ENCODE measurements around the gene YPEL2. TPM values are rescaled to one million over a fixed set of nuclear protein-coding genes. Genes with fewer than 3 reads are reported as not detected.

Gene YPEL2
- total and polyA plus RNA-seq, 2 donors (not counting 3 experiments of a cell fraction or from before 2014, with no cell fraction given): 36.5 to 66.8 TPM

DNA sequence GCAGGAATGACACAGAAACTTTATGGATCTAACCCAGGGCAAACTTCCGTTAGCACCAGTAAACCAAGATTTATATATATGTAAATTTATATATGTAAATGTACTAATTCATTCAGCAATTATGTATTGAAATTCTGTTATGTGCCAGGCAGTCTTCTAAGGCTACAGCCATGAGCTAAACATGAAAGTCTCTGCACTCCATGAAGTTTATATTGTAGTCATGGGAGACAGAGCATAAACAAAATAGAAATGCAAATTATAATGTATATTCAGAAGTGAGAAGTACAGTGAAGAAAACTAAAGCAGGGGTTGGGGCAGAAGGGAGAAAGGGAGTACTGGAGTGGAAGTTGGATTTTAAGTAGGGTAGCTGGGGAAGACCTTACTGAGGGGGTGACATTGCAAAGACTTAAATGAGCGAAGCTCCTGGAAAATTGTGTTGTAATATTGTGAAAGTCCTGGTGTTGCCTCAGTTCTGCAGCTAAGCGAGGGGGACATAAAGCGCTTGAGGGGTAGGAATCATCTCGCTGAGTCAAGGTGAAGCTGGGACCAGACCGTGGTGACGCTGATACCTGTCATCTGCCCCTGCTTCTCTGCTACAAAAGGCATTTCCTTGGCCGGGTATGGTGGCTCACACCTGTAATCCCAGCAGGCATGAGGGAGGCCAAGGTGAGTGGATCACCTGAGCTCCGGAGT is 64.8 kb downstream of the YPEL2 start:
- Histone ChIP-seq H3K27ac (ENCODE audit: insufficient read depth, low read depth, low read length) (no peak overlapping the region), H3K4me3 (replicated peaks in 1 of 3; ENCODE audit: insufficient read depth in 1 of 3, low read depth in 1 of 3, low read length in 3 of 3) (no peak overlapping the region), H3K4me1 (ENCODE audit: control insufficient read depth, extremely low read depth, insufficient read depth, low read length) (no peaks in the 10 kb centered on the region), H3K9me3 (replicated peaks; ENCODE audit: control insufficient read depth, insufficient read depth, low read length) (no peaks in the 10 kb centered on the region), H3K27me3 (ENCODE audit: control insufficient read depth in 2 of 2, insufficient read depth in 2 of 2, low read length in 2 of 2) (no peaks in the 10 kb centered on the region), H3K9me1 (replicated peaks; ENCODE audit: control insufficient read depth, extremely low read depth, insufficient read depth, low read length) (no peaks in the 10 kb centered on the region), H3K4me2 (ENCODE audit: insufficient read depth, low read length) (no peak overlapping the region), H4K20me1 (replicated peaks; ENCODE audit: control insufficient read depth, extremely low read depth, insufficient read depth, low read length) (no peaks in the 10 kb centered on the region), H3K36me3 (ENCODE audit: control insufficient read depth in 2 of 2, extremely low read depth in 1 of 2, insufficient read depth in 2 of 2, low read length in 2 of 2) (peaks cover 3 to 34% of the 10 kb centered on the region in 2 experiments), H2AFZ (ENCODE audit: low read depth, low read length) (no peak overlapping the region), H3K9ac (replicated peaks; ENCODE audit: extremely low read depth, insufficient read depth, low read length) (no peak overlapping the region), H3K79me2 (ENCODE audit: control insufficient read depth, insufficient read depth, low read length) (no peaks in the 10 kb centered on the region)
- FAIRE-seq (no peak), DNase-seq (ENCODE audit: low read depth, low spot score) (no peak)
- ChIA-PET POLR2A (no interaction called here), CTCF (interaction anchor here (1.2 kb wide), 1 partner anchor 44 kb away, joined by 3 read pairs; no protein-coding TSS in a partner anchor)
- intact Hi-C loops (cut with micrococcal nuclease): no loop called here
- no peak for TF ChIP-seq POLR2A (IDR thresholded peaks at IDR 0.05; ENCODE audit: low read depth, low read length)
- no peak for TF ChIP-seq JUN (IDR thresholded peaks at IDR 0.05; ENCODE audit: borderline replicate concordance, insufficient read depth, insufficient read length, low read depth)
- TF ChIP-seq, protein P1, sequence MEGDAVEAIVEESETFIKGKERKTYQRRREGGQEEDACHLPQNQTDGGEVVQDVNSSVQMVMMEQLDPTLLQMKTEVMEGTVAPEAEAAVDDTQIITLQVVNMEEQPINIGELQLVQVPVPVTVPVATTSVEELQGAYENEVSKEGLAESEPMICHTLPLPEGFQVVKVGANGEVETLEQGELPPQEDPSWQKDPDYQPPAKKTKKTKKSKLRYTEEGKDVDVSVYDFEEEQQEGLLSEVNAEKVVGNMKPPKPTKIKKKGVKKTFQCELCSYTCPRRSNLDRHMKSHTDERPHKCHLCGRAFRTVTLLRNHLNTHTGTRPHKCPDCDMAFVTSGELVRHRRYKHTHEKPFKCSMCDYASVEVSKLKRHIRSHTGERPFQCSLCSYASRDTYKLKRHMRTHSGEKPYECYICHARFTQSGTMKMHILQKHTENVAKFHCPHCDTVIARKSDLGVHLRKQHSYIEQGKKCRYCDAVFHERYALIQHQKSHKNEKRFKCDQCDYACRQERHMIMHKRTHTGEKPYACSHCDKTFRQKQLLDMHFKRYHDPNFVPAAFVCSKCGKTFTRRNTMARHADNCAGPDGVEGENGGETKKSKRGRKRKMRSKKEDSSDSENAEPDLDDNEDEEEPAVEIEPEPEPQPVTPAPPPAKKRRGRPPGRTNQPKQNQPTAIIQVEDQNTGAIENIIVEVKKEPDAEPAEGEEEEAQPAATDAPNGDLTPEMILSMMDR (IDR thresholded peaks at IDR 0.05; ENCODE audit: extremely low read depth in 1 of 2, insufficient read depth in 1 of 2, low read depth in 1 of 2, low read length in 2 of 2): no peak
- no peak for TF ChIP-seq FOS (IDR thresholded peaks at IDR 0.05; ENCODE audit: borderline replicate concordance, insufficient read depth, low read length)
- TF ChIP-seq MYC (IDR thresholded peaks at IDR 0.05; ENCODE audit: low read depth, low read length): no peak
- no peak for TF ChIP-seq POLR2AphosphoS5 (IDR thresholded peaks at IDR 0.05; ENCODE audit: insufficient read depth, low read depth, low read length)
- no peak for TF ChIP-seq EZH2 (IDR thresholded peaks at IDR 0.05; ENCODE audit: borderline replicate concordance, low read depth, low read length, severe bottlenecking)
- TF ChIP-seq MAX (IDR thresholded peaks at IDR 0.05; ENCODE audit: insufficient read depth, insufficient read length): no peak
- no peak for TF ChIP-seq GATA2 (IDR thresholded peaks at IDR 0.05; ENCODE audit: insufficient read depth, insufficient read length, low read depth, low read length)
- no TSS peak for BruUV-seq (replicated peaks)
- dilution Hi-C loops (cut with MboI; ENCODE audit: extremely low pct_ligation_motif_present, low sequenced_read_pairs): no loop called here
